Parathyroid adenoma (tissue), 2 donors: ENCODE results near the gene WDR36.

Experiments used
- H2AFZ ChIP-seq: fragments of 300-600 bp; sonication (generic); one replicate; pipeline ENCODE4 v1.7.0; 2017; ENCODE audit warnings: antibody characterized with exemption, mild to moderate bottlenecking
- H3K27ac ChIP-seq: fragments of 300-600 bp; sonication (generic); one replicate; pipeline ENCODE4 v1.7.0; 2017
- H3K27me3 ChIP-seq: fragments of 300-600 bp; sonication (generic); one replicate; pipeline ENCODE4 v1.7.0; 2017; ENCODE audit warnings: low read length; ENCODE audit not compliant: control insufficient read depth, insufficient read depth
- H3K36me3 ChIP-seq: fragments of 300-600 bp; sonication (generic); one replicate; pipeline ENCODE4 v1.7.0; 2017; ENCODE audit warnings: low read length; ENCODE audit not compliant: control insufficient read depth, insufficient read depth
- H3K4me1 ChIP-seq: fragments of 300-600 bp; sonication (generic); one replicate; pipeline ENCODE4 v1.7.0; 2017; ENCODE audit warnings: control low read depth
- H3K4me2 ChIP-seq: fragments of 300-600 bp; sonication (generic); one replicate; pipeline ENCODE4 v1.7.0; 2017; ENCODE audit warnings: low read length
- H3K4me3 ChIP-seq: fragments of 300-600 bp; sonication (generic); one replicate; pipeline ENCODE4 v1.7.0; 2017; ENCODE audit warnings: low read depth, low read length
- H3K79me2 ChIP-seq: fragments of 300-600 bp; sonication (generic); one replicate; pipeline ENCODE4 v1.7.0; 2017; ENCODE audit warnings: control low read depth
- H3K9ac ChIP-seq: fragments of 300-600 bp; sonication (generic); one replicate; pipeline ENCODE4 v1.7.0; 2017; ENCODE audit warnings: mild to moderate bottlenecking
- H3K9me3 ChIP-seq: fragments of 300-600 bp; sonication (generic); one replicate; pipeline ENCODE4 v1.7.0; 2017; ENCODE audit warnings: low read length; ENCODE audit not compliant: control insufficient read depth
- TF ChIP-seq, protein P1 (sequence below): fragments of 300-600 bp; sonication (generic); IDR thresholded peaks from one replicate; pipeline ENCODE4 v1.7.0; 2017; ENCODE audit warnings: antibody characterized with exemption, mild to moderate bottlenecking
- donor health status: primary hyperparathyroidism.

WDR36 gene

DNA sequence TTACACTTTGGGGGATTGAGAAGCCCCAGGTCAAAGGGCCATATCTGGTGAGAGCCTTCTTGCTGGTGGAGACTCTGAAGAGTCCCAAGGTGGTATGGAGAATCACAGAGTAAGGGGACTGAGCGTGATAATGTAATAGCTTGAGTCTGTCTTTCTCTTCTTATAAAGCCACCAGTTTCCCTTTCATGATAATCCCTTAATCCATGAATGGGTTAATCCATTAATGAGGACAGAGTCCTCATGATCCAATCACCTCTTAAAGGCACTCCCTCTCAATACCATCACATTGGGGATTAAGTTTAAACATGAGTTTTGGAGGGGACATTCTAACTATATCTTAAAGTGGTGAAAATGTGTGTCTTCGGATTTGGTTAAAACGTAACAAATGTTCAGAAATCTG is 21.5 kb downstream of the WDR36 start:
- Histone ChIP-seq H3K27me3 (no peaks in the 10 kb centered on the region), H3K36me3 (no peaks in the 10 kb centered on the region), H3K4me3 (no peak overlapping the region), H2AFZ (no peak overlapping the region), H3K4me2 (no peak overlapping the region), H3K9ac (no peak overlapping the region), H3K9me3 (no peaks in the 10 kb centered on the region), H3K79me2 (no peaks in the 10 kb centered on the region), H3K4me1 (no peaks in the 10 kb centered on the region), H3K27ac (no peak overlapping the region)
- TF ChIP-seq, protein P1, sequence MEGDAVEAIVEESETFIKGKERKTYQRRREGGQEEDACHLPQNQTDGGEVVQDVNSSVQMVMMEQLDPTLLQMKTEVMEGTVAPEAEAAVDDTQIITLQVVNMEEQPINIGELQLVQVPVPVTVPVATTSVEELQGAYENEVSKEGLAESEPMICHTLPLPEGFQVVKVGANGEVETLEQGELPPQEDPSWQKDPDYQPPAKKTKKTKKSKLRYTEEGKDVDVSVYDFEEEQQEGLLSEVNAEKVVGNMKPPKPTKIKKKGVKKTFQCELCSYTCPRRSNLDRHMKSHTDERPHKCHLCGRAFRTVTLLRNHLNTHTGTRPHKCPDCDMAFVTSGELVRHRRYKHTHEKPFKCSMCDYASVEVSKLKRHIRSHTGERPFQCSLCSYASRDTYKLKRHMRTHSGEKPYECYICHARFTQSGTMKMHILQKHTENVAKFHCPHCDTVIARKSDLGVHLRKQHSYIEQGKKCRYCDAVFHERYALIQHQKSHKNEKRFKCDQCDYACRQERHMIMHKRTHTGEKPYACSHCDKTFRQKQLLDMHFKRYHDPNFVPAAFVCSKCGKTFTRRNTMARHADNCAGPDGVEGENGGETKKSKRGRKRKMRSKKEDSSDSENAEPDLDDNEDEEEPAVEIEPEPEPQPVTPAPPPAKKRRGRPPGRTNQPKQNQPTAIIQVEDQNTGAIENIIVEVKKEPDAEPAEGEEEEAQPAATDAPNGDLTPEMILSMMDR = no peak

DNA sequence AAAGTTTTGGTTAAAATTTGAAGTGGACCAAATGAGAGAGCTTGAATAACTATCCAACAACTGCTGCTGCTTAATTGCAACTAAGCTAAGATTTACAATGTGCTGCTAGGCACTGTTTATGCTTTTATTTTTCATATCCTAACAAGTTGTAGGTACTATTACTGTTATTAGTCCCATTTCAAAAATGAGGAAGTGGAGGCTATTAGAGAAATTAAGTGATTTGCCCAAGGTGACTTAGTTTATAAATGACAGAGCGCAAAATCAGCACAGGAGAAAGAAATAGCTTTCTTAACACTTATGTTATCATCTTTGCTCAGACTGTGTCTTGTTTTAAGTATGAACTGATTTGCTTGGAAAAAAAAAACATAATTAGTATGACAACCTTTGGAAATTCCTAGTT is 23.1 kb downstream of the WDR36 start:
- Histone ChIP-seq H3K4me1 (no peaks in the 10 kb centered on the region), H3K9ac (no peak overlapping the region), H3K79me2 (no peaks in the 10 kb centered on the region), H3K4me3 (no peak overlapping the region), H3K9me3 (no peaks in the 10 kb centered on the region), H3K36me3 (no peaks in the 10 kb centered on the region), H2AFZ (no peak overlapping the region), H3K4me2 (no peak overlapping the region), H3K27ac (no peak overlapping the region), H3K27me3 (no peaks in the 10 kb centered on the region)
- TF ChIP-seq, protein P1 = no peak

DNA sequence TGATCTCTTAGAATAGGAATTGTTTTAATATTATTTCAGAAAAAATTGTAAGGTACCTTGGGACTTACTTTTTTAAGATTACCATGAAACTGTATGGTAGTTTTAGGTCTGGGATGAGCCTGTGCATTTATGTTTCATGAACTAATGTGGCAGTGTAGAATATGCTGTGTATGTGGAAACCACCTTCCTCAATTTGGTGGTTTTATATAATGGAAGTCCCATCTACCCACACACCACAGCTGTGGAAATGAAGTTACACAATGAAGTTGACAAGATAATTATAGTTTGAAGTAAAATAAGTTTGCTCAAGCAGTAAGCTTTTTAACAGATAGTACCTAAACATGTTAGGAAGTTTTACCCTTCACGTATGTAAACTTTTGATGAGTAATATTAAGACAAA is 24.4 kb downstream of the WDR36 start:
- TF ChIP-seq, protein P1 = no peak
- Histone ChIP-seq H3K4me3 (no peak overlapping the region), H2AFZ (no peak overlapping the region), H3K79me2 (no peaks in the 10 kb centered on the region), H3K9me3 (no peaks in the 10 kb centered on the region), H3K36me3 (no peaks in the 10 kb centered on the region), H3K27ac (no peak overlapping the region), H3K4me2 (no peak overlapping the region), H3K4me1 (no peaks in the 10 kb centered on the region), H3K9ac (no peak overlapping the region), H3K27me3 (no peaks in the 10 kb centered on the region)

DNA sequence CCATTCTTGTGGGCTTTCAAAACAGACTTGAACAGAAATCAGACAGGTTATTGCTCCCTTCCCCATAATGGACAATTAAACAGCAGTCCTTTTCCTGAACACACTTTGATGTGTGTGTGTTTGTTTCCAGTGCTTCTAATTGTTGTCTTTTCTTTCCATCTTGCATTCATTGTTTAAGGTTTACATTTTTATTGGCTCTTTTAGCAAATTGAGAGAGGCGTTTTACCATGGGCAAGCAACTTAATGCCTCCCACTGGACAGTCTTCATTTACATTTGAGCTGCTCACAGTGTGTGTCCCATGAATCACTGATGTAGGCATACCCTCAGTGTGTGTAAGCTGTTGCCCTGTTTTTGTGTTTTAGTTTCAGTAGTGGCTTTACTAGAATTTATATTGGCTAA is 25.0 kb downstream of the WDR36 start:
- H3K27ac ChIP-seq = no peak overlapping the region
- H3K9ac ChIP-seq = no peak overlapping the region
- no peak overlapping the region for H2AFZ ChIP-seq
- H3K4me2 ChIP-seq = no peak overlapping the region
- H3K27me3 ChIP-seq = no peaks in the 10 kb centered on the region
- H3K79me2 ChIP-seq = no peaks in the 10 kb centered on the region
- H3K4me1 ChIP-seq = no peaks in the 10 kb centered on the region
- no peaks in the 10 kb centered on the region for H3K9me3 ChIP-seq
- TF ChIP-seq, protein P1 = no peak
- no peak overlapping the region for H3K4me3 ChIP-seq
- H3K36me3 ChIP-seq = no peaks in the 10 kb centered on the region

DNA sequence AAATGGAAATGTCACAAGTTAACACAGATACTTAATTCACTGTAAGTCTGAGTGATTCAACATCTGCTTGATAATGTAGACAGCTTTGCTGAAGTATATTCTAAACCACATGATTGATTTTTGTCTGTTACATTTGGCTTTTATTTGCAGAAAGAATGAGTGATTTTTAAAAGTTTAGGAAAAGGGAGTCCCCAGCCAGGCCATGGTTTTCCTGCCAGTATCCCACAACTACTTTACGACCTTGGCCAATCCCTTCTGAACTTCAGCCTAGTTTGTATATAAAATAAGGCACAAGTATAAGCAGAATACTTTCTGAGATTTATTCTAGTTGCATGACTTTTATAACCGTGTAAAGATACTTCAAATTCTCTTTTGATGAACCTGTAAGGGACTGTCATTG is 27.1 kb downstream of the WDR36 start:
- TF ChIP-seq, protein P1 = no peak
- H3K4me1 ChIP-seq = no peaks in the 10 kb centered on the region
- H3K9me3 ChIP-seq = no peaks in the 10 kb centered on the region
- H3K4me3 ChIP-seq = no peak overlapping the region
- H3K79me2 ChIP-seq = no peaks in the 10 kb centered on the region
- no peaks in the 10 kb centered on the region for H3K36me3 ChIP-seq
- no peaks in the 10 kb centered on the region for H3K27me3 ChIP-seq
- no peak overlapping the region for H3K27ac ChIP-seq
- H2AFZ ChIP-seq = no peak overlapping the region
- H3K9ac ChIP-seq = no peak overlapping the region
- no peak overlapping the region for H3K4me2 ChIP-seq
